Jurkat, Clone E6-1 (cell line): ENCODE data around the gene MGARP.
"Not testable (repeated sequence)": the region's sequence is repeated elsewhere in the genome, so short reads cannot be mapped to it uniquely, and the experiment has no call there.

ENCODE experiments used
- DNase-seq: peaks from one replicate; pipeline ENCODE4 v3.0.0-alpha.2; 2011; ENCODE audit warnings: low read depth, low spot score
- H3K4me3 ChIP-seq: 2 replicates; pipeline ENCODE4 v1.5.1; 2011; ENCODE audit warnings: mild to moderate bottlenecking, low read length, control low read depth, moderate library complexity

Gene MGARP

GRCh38 chr4:139299536-139299935 is 19.5 kb upstream of the MGARP start:
- no peak for DNase-seq
- no peak overlapping the region for H3K4me3 ChIP-seq

GRCh38 chr4:139297001-139297410 is 17.0 kb upstream of the MGARP start:
- H3K4me3 ChIP-seq: no peak overlapping the region
- no peak for DNase-seq

GRCh38 chr4:139295942-139296299 is 15.9 kb upstream of the MGARP start:
- H3K4me3 ChIP-seq: peak overlapping the region; percentile 94
- no peak for DNase-seq

- peak overlapping the region; percentile 94 for H3K4me3 ChIP-seq
- peak; percentile 90 for DNase-seq
These were observed 15.3 kb upstream of the MGARP start for GRCh38 chr4:139295206-139295941.

GRCh38 chr4:139286186-139286698 is 6.2 kb upstream of the MGARP start:
- no peak overlapping the region for H3K4me3 ChIP-seq
- no peak for DNase-seq

GRCh38 chr4:139282721-139283075 is 2.7 kb upstream of the MGARP start:
- DNase-seq: no peak
- H3K4me3 ChIP-seq: no peak overlapping the region

GRCh38 chr4:139282065-139282720 is 2.2 kb upstream of the MGARP start:
- no peak for DNase-seq
- H3K4me3 ChIP-seq: no peak overlapping the region

- DNase-seq: no peak
These were observed 889 bp downstream of the MGARP start for GRCh38 chr4:139278912-139279759.

GRCh38 chr4:139278485-139278884 is 1.5 kb downstream of the MGARP start:
- no peak for DNase-seq
- H3K4me3 ChIP-seq: no peak overlapping the region

More at GRCh38 chr4:139278912-139279759, 889 bp downstream of the MGARP start:
- H3K4me3 ChIP-seq: no peak overlapping the region

GRCh38 chr4:139275281-139275735 is 4.7 kb downstream of the MGARP start:
- H3K4me3 ChIP-seq: no peak overlapping the region
- DNase-seq: no peak

GRCh38 chr4:139274790-139275189 is 5.2 kb downstream of the MGARP start:
- DNase-seq: no peak
- no peak overlapping the region for H3K4me3 ChIP-seq

- DNase-seq: no peak
- no peak overlapping the region for H3K4me3 ChIP-seq
These were observed 6.2 kb downstream of the MGARP start for GRCh38 chr4:139273835-139274234.

- no peak overlapping the region for H3K4me3 ChIP-seq
These were observed 12.7 kb downstream of the MGARP start for GRCh38 chr4:139267301-139267700.

GRCh38 chr4:139266583-139267257 is 13.3 kb downstream of the MGARP start:
- peak overlapping the region; percentile 36 for H3K4me3 ChIP-seq
- DNase-seq: peak; percentile 65

More at GRCh38 chr4:139267301-139267700, 12.7 kb downstream of the MGARP start:
- no peak for DNase-seq

GRCh38 chr4:139266208-139266582 is 13.8 kb downstream of the MGARP start:
- peak overlapping the region; percentile 36 for H3K4me3 ChIP-seq
- no peak for DNase-seq

- H3K4me3 ChIP-seq: no peak overlapping the region
- DNase-seq: no peak
These were observed 14.4 kb downstream of the MGARP start for GRCh38 chr4:139265654-139266053.

GRCh38 chr4:139256349-139256748 is 23.7 kb downstream of the MGARP start:
- no peak for DNase-seq
- no peak overlapping the region for H3K4me3 ChIP-seq

- H3K4me3 ChIP-seq, DNase-seq: not testable (repeated sequence)
These were observed 24.4 kb downstream of the MGARP start for GRCh38 chr4:139255581-139255980.

GRCh38 chr4:139253713-139254112 is 26.3 kb downstream of the MGARP start:
- no peak for DNase-seq
- H3K4me3 ChIP-seq: no peak overlapping the region
